Immature natural killer cell (primary cell): Measurements from ENCODE around the gene RAD51D. TPM values are rescaled to one million over a fixed set of nuclear protein-coding genes. Genes with fewer than 3 reads are reported as not detected.
"Not testable (repeated sequence)": the region's sequence is repeated elsewhere in the genome, so short reads cannot be mapped to it uniquely, and the experiment has no call there.

Source experiments
- DNase-seq, 3 donors: peaks; one replicate each; pipeline ENCODE4 v3.0.0; 2022; ENCODE audit warnings: mixed read lengths in 1 of 3
- H3K27ac Mint-ChIP-seq, 6 donors: one replicate each; pipeline ENCODE4 v1.8.0; 2020; ENCODE audit warnings: mixed read lengths in 6 of 6, mild to moderate bottlenecking in 5 of 6, inconsistent platforms in 4 of 6, moderate library complexity in 3 of 6
- H3K27me3 Mint-ChIP-seq, 3 donors: one replicate each; pipeline ENCODE4 v1.8.0; 2020 to 2021; ENCODE audit warnings: low read depth in 3 of 3, mild to moderate bottlenecking in 3 of 3, mixed read lengths in 3 of 3, moderate library complexity in 3 of 3, inconsistent platforms in 1 of 3
- H3K36me3 Mint-ChIP-seq, 3 donors: one replicate each; pipeline ENCODE4 v1.8.0; 2020; ENCODE audit warnings: mixed read lengths in 3 of 3, inconsistent platforms in 2 of 3, mild to moderate bottlenecking in 2 of 3
- H3K4me1 Mint-ChIP-seq, 2 donors: one replicate each; pipeline ENCODE4 v1.8.0; 2020; ENCODE audit warnings: inconsistent platforms in 2 of 2, mild to moderate bottlenecking in 2 of 2, mixed read lengths in 2 of 2, moderate library complexity in 1 of 2
- H3K4me3 Mint-ChIP-seq, 5 donors: one replicate each; pipeline ENCODE4 v1.8.0; 2020; ENCODE audit warnings: mild to moderate bottlenecking in 5 of 5, mixed read lengths in 5 of 5, inconsistent platforms in 3 of 5, moderate library complexity in 3 of 5
- H3K9me3 Mint-ChIP-seq, 6 donors: one replicate each; pipeline ENCODE4 v1.8.0; 2020; ENCODE audit warnings: mild to moderate bottlenecking in 6 of 6, mixed read lengths in 6 of 6, inconsistent platforms in 4 of 6, moderate library complexity in 3 of 6
- polyA plus RNA-seq, 3 donors: library from polyadenylated mRNA; unstranded; fragments of 300-500 nt; fragmentation: Illumina TruSeq; gene quantifications; one replicate each; pipeline ENCODE4 v1.2.3, GENCODE V29; 2021

Gene RAD51D
- polyA plus RNA-seq, 3 donors from 2014 or later = 11.0 to 17.8 (median 13.8) TPM

DNA sequence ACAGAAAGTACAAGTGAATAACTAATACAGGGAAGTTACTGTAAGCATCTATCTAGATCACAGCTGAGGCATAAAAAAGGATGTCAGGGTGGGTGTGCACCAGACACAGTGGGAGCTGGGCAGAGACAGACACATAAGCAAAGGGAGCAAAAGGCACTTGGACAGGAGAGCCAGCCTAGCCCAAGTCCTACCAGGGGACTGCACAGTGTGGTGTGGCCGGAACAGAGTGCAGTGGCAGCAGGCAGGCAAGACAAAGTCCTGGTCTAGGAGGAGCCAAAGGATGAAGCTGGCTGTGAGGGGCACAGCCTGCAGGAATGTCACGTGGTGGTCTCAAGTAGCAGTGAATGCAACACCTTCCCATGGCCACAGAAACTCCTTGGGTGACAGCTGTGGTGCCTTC is 21.9 kb downstream of the RAD51D start:
- Mint-ChIP-seq H3K4me3 (no peak overlapping the region), H3K4me1 (no peaks in the 10 kb centered on the region), H3K27ac (peak overlapping the region in 1 of 6 donors; percentile 53), H3K27me3 (peaks cover 0 to 4% (median 0%) of the 10 kb centered on the region in 3 donors), H3K36me3 (peaks cover 4 to 20% (median 6%) of the 10 kb centered on the region in 3 donors), H3K9me3 (no peaks in the 10 kb centered on the region)
- DNase-seq = no peak

DNA sequence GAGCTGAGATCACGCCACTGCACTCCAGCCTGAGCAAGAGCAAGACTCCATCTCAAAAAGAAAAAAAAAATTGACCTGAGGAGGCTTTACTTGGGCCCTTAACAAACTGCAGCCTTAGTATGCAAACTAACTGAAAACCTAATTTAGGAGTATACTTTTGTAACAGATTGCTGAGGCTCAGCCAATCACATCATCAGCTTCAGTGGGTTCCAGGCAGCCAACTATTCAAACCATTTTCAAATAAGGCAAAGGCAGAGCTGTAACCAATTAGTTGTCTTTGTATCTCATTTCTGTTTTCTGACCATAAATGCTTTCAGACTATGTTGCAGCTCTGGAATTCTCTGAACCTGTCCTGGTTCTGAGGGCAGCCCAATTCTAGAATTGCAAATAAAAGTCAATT is 23.9 kb downstream of the RAD51D start:
- no peak for DNase-seq
- H3K27me3 Mint-ChIP-seq = peaks cover 0 to 4% (median 0%) of the 10 kb centered on the region in 3 donors
- H3K4me3 Mint-ChIP-seq = no peak overlapping the region
- H3K4me1 Mint-ChIP-seq = peaks cover 0 to 2% of the 10 kb centered on the region in 2 donors
- peaks cover 0 to 15% (median 4%) of the 10 kb centered on the region in 3 donors for H3K36me3 Mint-ChIP-seq
- no peak overlapping the region for H3K27ac Mint-ChIP-seq
- no peaks in the 10 kb centered on the region for H3K9me3 Mint-ChIP-seq

DNA sequence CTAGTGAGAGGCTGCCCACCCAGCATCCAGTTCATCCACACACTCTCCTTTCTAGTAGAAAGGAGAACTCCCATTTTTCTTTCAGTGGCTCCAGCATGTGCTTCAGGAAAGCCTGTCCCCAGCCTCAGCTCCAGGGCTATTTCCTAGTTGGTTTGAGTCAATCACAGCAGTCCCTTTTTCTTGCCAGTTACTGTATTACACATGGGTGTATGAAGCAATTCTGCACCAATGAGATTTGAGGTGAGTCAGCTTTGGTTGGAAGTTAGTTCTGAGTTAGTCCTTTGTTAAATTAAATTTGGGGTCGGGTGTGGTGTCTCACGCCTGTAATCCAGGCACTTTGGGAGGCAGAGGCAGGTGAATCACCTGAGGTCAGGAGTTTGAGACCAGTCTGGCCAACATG is 24.8 kb downstream of the RAD51D start:
- Mint-ChIP-seq H3K27ac (no peak overlapping the region), H3K4me1 (peaks cover 4 to 6% of the 10 kb centered on the region in 2 donors), H3K4me3 (no peak overlapping the region), H3K36me3 (peaks cover 0 to 8% (median 4%) of the 10 kb centered on the region in 3 donors), H3K27me3 (peaks cover 0 to 4% (median 0%) of the 10 kb centered on the region in 3 donors), H3K9me3 (no peaks in the 10 kb centered on the region)
- no peak for DNase-seq

DNA sequence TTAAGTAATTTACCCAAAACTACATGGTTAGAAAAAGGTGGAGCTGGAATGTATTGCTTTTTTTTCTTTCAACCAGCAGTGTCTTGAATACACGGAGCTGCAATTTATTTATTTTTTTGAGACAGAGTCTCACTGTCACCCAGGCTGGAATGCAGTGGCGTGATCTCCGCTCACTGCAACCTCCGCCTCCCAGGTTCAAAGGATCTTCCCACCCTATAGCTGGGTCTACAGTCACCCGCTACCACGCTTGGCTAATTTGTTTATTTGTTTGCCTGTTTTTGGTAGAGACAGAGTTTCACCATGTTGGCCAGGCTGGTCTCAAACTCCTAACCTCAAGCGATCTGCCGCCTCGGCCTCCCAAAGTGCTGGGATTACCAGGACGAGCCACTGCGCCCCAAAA is 29.0 kb downstream of the RAD51D start:
- Mint-ChIP-seq H3K4me3 (peak overlapping the region in 3 of 5 donors; percentile 25 to 56 (median 29)), H3K27me3 (peaks cover 0 to 15% (median 3%) of the 10 kb centered on the region in 3 donors), H3K27ac (peak overlapping the region in 2 of 6 donors; percentile 20 to 93), H3K4me1 (peaks cover 36 to 38% of the 10 kb centered on the region in 2 donors)
- not testable (repeated sequence) for H3K36me3 Mint-ChIP-seq, DNase-seq, H3K9me3 Mint-ChIP-seq

DNA sequence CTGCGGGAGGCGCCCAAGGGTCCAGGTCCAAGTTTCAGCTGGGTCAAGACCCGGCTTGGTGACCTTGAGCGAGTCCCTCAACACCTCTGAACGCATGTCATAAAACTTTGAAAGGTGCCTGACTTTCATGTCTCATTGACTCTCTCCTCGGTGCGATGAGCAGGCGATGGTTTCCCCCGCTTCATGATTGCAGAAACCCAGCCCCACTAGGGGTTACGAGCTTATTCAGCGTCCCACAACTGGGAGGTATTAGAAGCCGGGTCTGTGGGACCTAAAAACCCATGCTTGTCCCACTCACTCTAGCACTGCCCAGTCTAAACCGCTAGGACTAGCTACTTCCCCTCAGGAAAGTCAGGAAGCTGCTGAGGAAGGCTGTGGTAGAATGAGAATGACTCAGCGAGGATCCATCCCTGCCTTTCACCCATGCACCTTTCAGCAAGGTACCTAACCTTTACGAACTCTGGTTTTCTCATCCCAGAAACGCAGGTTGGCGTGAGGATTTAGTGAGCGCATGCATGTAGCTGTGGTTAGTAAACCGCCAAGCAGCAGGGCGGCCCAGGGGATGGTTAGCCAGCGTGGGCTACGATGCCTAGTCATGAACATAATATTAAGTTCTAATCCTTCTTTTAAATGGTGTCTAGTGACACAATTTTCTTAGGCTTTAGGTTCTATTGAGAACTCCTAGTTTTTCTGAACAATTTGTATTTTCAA is 29.9 kb downstream of the RAD51D start:
- Mint-ChIP-seq H3K36me3 (no peaks in the 10 kb centered on the region), H3K4me1 (peaks cover 39 to 48% of the 10 kb centered on the region in 2 donors), H3K27me3 (peaks cover 0 to 15% (median 3%) of the 10 kb centered on the region in 3 donors), H3K4me3 (peak overlapping the region; percentile 86 to 92 (median 90)), H3K27ac (peak overlapping the region; percentile 88 to 96 (median 94)), H3K9me3 (no peaks in the 10 kb centered on the region)
- DNase-seq = no peak

DNA sequence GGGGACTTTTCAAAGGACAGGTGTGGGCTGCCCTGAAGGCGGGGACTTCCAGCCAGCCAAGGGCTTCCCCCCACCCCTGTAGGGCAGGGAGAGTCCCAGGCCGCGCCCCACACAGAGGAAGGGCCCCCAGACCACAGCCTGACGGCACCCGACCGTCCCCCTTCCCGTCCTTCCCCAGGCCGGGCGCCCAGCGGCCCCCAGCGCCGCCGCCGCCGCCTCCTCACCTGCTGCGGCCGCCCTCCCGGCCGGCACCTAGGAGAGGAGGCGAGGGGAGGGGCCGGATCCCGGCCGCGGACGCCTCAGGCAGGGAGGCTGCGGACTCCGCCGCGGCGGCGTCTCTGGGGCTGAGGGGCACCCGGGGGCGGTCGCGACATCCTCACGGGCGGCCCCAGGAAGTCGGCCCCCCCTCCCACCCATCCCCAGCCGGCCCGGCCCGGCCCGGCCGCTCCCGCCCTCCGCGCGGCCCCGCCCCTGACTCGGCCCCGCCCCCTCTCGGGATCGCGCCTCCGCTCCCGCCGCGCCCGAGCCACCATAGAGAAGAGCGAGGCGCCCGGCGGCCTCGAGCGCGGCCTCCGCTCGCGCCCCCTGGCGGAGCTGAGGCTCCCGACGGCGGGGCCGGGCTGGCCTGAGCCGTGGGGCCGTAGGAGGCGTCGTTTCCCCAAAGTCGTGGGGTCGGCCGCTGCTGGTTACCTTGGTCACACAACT is 30.6 kb downstream of the RAD51D start:
- H3K4me1 Mint-ChIP-seq = peaks cover 39 to 48% of the 10 kb centered on the region in 2 donors
- H3K27me3 Mint-ChIP-seq = peaks cover 0 to 15% (median 3%) of the 10 kb centered on the region in 3 donors
- H3K27ac Mint-ChIP-seq = peak overlapping the region; percentile 93 to 98 (median 96)
- peak overlapping the region; percentile 91 to 95 (median 94) for H3K4me3 Mint-ChIP-seq
- no peaks in the 10 kb centered on the region for H3K36me3 Mint-ChIP-seq
- DNase-seq = peak; percentile 88 to 90 (median 89)
- H3K9me3 Mint-ChIP-seq = no peaks in the 10 kb centered on the region

DNA sequence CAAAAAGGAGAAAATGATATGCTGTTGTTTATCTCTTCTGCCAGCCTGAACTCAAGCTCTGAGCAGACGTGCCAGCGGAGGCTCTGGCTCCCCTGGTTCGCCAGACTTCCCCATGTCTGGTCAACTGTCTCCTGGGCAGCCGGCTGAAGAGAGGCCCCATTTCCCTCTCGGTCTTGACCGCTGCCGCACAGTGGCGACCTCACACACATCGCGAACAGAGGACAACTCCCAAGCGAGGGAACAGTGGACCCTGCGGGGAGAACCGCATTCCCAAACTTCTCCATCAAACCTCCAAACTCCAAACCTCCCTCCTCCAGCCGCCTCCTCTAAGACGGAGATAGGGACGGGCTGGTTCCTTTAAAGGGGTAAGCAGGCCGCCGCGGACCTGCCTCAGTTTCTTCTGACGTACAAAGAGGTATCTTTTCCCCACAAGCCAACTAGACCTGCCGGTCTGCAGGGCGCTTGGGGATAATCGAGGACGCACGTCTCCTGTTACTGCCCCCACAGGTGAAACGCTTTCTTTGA is 31.2 kb downstream of the RAD51D start:
- Mint-ChIP-seq H3K9me3 (no peaks in the 10 kb centered on the region), H3K27ac (peak overlapping the region; percentile 89 to 98 (median 94)), H3K4me1 (peaks cover 41 to 48% of the 10 kb centered on the region in 2 donors), H3K4me3 (peak overlapping the region; percentile 91 to 95 (median 94)), H3K27me3 (peaks cover 0 to 15% (median 3%) of the 10 kb centered on the region in 3 donors), H3K36me3 (no peaks in the 10 kb centered on the region)
- peak in 1 of 3 donors; percentile 28 for DNase-seq

DNA sequence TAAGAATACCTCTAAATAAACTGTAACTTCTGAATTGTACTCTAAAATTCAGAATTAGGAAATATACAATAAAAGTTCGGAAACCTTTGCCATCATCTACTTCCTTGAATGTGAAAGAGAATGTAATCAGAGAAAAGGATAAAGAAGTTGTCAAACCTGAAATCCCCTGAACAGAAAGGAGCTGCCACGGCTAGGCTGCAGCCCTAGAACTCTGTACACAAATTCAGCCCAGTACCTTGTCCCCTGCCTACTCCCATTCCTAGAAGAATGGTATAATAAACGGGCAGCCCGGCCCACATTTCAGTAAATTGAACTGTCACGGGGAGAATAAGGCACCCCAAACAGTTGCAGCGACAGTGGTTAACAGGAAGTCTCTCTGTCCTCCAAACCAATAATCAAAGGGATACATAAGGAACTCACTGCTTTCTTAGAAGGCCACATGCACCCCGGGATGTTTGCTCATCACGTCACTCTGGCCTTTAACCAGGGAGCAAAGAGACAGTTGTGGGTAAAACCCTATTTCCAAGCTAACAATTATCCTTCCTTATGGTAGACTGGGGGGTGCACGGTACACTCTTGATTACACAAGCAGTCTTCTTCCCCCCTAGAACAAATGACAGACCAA is 31.8 kb downstream of the RAD51D start:
- peak overlapping the region; percentile 91 to 95 (median 94) for H3K4me3 Mint-ChIP-seq
- no peaks in the 10 kb centered on the region for H3K36me3 Mint-ChIP-seq
- H3K27ac Mint-ChIP-seq = peak overlapping the region; percentile 89 to 98 (median 94)
- H3K4me1 Mint-ChIP-seq = peaks cover 46 to 54% of the 10 kb centered on the region in 2 donors
- peak; percentile 5 to 27 (median 23) for DNase-seq
- peaks cover 0 to 15% (median 3%) of the 10 kb centered on the region in 3 donors for H3K27me3 Mint-ChIP-seq
- H3K9me3 Mint-ChIP-seq = no peaks in the 10 kb centered on the region

DNA sequence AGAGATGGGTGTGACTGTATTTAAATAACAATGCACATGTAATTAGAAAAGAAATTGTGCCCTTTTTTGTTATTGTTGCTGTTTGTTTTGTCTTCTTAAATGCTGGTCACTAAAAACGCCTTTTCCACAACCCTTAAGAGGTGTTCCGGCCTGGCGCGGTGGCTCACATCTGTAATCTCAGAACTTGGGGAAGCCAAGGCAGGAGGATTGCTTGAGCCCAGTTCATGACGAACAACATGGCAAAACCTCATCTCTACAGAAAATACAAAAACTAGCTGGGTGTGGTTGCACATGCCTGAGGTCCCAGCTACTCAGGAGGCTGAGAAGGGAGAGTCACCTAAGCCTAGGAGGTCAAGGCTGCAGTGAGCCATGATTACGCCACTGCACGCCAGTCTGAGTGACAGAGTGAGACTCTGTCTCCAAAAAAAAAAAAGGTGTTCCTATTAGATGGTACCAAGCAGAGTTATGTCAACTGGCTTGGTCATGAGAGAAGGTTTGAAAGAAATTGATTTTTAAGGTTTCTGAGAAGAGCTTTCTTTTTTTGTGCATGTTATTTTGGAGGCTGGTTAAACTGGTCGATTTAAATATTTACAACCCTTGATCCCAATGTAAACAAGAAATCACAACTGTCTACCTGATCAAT is 32.6 kb downstream of the RAD51D start:
- peak overlapping the region; percentile 91 to 95 (median 94) for H3K4me3 Mint-ChIP-seq
- no peaks in the 10 kb centered on the region for H3K36me3 Mint-ChIP-seq
- H3K27ac Mint-ChIP-seq = peak overlapping the region; percentile 89 to 98 (median 94)
- H3K4me1 Mint-ChIP-seq = peaks cover 51 to 62% of the 10 kb centered on the region in 2 donors
- no peaks in the 10 kb centered on the region for H3K9me3 Mint-ChIP-seq
- no peak for DNase-seq
- H3K27me3 Mint-ChIP-seq = peaks cover 0 to 15% (median 3%) of the 10 kb centered on the region in 3 donors

DNA sequence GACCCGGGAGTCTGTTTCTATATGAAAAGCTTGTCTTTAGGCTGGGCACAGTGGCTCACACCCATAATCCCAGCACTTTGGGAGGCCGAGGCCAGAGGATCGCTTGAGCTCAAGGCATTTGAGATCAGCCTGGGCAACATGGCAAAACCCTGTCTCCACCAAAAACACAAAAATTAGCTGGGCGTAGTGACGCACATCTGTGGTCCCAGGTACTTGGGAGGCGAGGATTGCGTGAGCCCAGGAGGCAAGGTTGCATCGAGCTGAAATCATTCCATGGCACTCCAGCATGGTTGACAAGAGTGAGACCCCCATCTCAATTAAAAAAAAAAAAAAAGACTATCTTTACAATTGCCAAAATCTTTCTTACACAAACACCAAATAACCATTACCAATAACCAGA is 33.5 kb downstream of the RAD51D start:
- Mint-ChIP-seq H3K4me1 (peaks cover 53 to 70% of the 10 kb centered on the region in 2 donors), H3K36me3 (no peaks in the 10 kb centered on the region), H3K9me3 (no peaks in the 10 kb centered on the region), H3K4me3 (peak overlapping the region in 2 of 5 donors; percentile 12 to 95), H3K27me3 (peaks cover 0 to 15% (median 3%) of the 10 kb centered on the region in 3 donors), H3K27ac (peak overlapping the region; percentile 43 to 98 (median 94))
- DNase-seq = no peak

DNA sequence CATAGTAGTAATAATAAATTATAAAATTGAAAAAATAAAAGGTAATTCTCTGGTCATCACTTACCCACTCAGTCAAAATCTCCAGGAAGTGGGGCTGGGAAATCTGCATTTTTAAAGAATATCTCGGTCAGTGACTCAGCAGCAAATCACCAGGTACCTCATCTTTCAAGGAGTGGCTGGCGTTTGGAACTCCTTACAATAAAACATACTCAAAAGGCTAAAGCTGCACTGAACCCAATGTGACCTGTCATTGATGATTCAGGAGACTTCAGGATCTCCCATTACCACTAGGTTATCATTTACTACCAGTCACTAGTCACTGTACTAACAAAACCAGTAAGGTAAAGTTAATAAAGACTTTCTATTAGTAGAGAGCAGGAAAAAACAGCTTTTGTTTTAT is 34.7 kb downstream of the RAD51D start:
- Mint-ChIP-seq H3K4me1 (peaks cover 58 to 80% of the 10 kb centered on the region in 2 donors), H3K27ac (peak overlapping the region in 2 of 6 donors; percentile 39 to 67), H3K36me3 (no peaks in the 10 kb centered on the region), H3K4me3 (no peak overlapping the region), H3K9me3 (no peaks in the 10 kb centered on the region), H3K27me3 (peaks cover 0 to 15% (median 3%) of the 10 kb centered on the region in 3 donors)
- DNase-seq = no peak

DNA sequence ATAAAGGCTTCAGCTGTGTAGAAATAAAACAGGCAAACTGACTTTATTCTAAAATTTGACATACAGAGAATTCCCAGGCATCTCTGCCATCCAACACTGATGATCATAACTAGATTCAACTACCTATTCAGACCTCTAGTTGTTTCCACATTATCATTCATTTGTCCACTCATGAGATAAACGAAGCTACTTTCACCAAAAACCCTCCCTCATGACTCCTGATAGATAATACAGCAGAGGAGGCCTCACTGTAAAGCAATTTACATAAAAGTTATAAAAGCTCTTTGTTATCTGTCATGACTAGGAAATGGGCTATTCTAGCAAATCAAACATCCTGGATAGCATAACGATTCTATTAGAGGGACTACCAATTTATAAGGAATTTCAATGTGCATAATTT is 36.6 kb downstream of the RAD51D start:
- DNase-seq = no peak
- peaks cover 0 to 4% (median 0%) of the 10 kb centered on the region in 3 donors for H3K27me3 Mint-ChIP-seq
- peak overlapping the region in 1 of 6 donors; percentile 12 for H3K27ac Mint-ChIP-seq
- no peaks in the 10 kb centered on the region for H3K9me3 Mint-ChIP-seq
- peaks cover 51 to 78% of the 10 kb centered on the region in 2 donors for H3K4me1 Mint-ChIP-seq
- no peaks in the 10 kb centered on the region for H3K36me3 Mint-ChIP-seq
- no peak overlapping the region for H3K4me3 Mint-ChIP-seq

DNA sequence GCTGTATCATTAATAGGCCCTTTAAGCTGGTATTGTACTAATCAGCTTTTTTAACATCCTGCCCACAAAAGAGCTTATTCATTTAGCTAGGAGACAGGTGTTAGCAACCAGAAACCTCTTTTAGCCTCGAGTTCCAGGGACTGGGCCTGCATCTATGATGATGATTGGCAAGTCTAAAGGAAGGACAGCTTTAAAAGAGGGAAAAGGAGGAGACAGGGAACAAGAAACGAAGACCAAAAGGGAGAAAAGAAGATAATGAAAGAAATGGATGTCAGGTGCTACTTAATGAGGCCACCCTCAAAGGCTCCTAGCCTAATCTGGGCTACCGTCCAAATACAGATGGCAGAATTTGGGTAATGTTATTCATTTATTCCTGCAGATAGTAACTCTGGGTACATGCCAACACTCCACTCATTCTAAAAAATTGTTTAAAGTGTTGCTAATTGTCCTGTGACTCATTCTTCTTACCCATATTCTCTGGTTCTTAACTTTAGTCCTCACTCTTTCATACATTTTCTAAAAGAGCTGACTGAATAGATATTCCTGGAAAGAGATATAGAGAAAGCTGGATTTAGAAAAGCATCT is 37.5 kb downstream of the RAD51D start:
- peak overlapping the region in 2 of 5 donors; percentile 38 to 80 for H3K4me3 Mint-ChIP-seq
- no peaks in the 10 kb centered on the region for H3K9me3 Mint-ChIP-seq
- peaks cover 0 to 3% (median 0%) of the 10 kb centered on the region in 3 donors for H3K27me3 Mint-ChIP-seq
- peaks cover 47 to 78% of the 10 kb centered on the region in 2 donors for H3K4me1 Mint-ChIP-seq
- no peak for DNase-seq
- peak overlapping the region; percentile 80 to 94 (median 88) for H3K27ac Mint-ChIP-seq
- H3K36me3 Mint-ChIP-seq = no peaks in the 10 kb centered on the region
